HG03045 (cell line): ENCODE results near the gene NFATC3.

ENCODE experiments used
- ATAC-seq: cut with Tn5 transposase; IDR thresholded peaks from one replicate; pipeline ENCODE4 v1.9.1; 2021; ENCODE audit warnings: mild to moderate bottlenecking, moderate library complexity; ENCODE audit not compliant: unreplicated experiment

The NFATC3 gene

DNA sequence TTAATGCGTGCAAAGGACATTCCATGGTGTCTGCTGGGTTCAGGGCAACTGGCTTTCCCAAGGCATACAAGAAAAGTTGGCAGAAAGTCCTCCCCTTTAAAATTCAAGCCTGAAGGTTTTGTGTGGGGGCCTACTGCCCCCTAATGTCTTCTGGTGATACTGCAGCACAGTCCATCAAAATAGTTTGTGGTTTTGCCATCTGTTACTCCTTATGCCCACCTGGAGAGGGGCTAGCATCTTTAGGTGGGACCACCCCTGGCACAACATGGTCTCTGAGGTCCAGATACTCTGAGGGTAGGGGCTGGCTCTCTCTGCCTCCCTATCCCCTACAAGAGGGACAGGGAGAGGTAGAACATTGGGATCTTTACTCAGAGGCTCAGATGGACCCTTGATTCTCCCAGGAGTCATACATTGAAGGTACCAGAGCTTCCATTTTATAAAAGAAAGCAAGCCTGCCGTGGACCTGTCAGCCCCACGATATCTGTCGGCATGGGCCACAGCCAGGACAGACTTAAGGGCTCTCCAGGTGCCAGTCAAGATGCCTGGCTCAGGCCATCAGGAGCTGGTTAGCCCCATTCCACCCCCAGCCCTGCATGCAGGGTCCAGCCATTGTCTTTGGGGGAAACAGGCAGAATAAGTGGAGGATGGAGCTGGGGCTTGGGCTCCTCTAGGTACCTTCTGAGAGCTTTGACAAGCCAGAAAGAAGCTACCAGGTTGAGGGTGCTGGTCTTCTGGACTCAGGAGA, 144.4 kb downstream of the NFATC3 start:
- no peak for ATAC-seq

DNA sequence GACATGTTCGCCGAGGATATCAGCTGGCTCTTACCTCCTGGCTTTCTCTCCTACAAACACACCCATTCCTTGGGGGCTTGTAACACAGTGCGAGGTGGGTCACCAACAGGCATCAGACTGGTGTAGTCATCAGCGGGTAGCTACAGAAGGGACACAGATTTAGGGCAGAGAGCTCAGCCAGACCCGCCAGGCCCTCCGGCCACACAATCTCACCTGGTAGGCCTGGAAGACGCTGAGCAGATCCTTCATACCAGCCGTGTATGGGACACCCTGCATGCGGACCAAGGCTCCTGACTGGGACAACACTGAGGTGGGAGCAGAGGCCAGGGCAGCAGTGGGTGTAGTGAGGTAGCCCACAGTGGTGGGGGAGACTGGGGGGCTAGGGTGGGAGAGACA, 145.0 kb downstream of the NFATC3 start:
- ATAC-seq, result no peak

DNA sequence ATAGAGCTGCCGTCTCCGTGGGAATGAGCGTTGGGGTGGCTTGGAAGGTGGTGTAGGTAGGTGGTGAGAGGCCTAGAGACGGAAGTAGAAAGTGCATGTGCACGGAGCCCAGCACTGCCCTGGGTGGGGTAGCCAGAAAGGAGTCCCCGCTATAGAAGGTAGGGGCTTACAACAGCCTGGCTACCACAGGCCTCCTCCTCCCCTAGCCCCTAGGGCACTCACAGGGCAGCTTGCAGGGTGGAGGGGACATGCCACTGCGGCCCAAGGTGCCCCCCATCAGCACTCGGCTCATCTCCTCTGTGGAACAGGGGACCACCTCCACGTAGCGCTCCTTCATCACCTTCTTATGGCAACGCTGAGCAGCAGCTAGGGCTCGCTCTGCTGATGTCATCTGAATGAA, 145.8 kb downstream of the NFATC3 start:
- ATAC-seq, result no peak

DNA sequence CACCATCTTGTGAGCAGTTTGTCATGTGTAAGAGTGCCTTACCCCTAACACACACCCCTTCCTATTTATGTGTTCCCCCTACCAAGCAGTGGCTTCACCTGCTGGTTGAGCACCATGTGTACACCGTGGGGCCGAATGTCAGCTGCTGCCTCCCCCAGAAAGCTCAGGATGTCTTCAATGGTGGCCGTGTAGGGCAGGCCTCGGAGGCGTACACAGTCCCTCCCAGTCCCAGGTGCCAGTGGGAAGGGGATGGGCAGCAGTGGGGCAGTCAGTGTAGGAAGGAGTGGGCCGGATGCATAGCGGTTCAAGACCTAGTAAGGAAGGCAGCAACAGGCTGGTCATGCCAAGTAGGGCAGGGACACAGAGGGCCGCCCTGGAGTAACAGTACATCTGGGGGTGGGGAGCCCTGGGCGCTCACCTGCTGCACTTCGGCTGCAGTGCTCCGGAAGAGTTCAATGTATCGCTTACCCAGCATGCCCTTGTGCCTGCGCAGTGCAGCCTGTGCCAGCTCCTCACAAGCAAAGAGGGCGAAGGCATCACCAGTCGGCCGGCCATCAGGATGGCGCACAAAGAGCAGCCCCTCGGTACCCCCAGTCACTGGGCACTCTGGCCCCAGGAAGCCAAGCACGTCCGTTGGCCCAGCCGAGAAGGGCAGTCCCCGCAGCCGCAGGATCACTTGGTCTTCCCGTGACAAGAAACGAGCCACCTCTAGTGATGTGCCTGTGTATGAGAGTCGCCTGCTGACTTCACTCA, 146.4 kb downstream of the NFATC3 start:
- no peak for ATAC-seq

DNA sequence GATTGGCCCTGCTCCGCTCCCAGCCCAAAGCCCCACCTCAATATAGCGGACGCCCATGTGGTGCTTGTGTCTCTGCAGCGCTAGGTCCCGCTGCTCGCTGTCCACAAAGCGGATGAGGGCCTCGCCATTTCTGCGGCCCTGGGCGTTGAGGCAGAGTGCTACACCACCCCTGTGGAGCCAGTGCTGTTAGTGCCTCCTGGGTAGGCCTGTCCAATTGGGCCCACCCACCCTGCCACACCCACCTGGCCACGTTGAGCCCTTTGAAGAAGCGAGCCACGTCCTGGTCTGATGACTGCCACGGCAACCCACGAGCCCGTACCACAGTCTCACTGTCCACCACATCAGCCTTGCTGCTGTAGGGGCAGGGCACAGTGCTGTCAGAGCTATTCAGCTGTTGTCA, 147.2 kb downstream of the NFATC3 start:
- ATAC-seq, result no peak

DNA sequence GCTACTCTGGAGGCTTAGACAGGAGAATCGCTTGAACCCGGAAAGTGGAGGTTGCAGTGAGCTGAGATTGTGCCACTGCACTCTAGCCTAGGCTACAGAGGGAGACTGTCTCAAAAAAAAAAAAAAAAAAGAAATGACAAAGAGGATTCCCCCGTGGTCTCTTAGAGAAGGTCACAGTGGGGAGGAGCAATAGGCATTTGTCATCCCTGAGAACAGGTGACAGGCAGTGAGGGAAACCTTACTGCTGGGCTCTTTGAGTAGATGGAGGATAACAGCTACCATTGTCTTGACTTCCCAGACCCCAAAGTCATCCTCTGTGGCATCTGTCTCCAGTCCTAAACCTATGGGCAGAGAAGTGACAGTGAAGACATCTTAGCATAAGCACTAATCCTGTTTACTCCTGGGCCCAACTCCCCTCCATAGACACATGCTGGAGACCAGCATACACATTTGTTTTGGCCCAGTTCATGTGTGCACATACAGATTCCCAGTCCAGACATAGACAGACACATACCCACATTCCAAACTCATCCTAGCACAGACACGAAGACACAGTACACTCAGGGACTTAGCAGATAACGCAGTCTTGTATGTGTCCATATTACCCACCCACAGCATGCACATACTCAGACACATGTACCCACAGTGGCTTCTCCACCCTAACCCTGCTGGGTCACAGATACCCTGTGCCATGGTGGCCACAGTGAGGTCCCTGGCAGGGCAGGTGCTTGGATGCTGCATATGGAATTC, 148.1 kb downstream of the NFATC3 start:
- no peak for ATAC-seq

DNA sequence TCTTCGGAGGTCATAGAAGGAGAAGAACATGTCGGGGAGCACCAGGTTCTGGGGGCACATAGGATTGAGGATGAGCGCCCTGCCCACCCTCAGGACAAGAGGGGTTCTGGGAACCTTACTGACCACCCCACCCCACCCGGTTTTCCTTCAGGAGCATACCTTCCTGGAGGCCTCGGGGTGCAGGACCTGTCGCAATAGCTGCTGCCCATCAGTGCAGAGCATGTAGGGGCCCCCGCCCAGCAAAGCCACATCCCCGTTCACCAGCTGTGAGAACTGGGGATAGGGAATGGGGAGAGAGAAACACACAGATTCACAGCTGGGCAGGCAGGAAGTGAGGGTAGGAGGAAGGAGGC, 148.6 kb downstream of the NFATC3 start:
- no peak for ATAC-seq

DNA sequence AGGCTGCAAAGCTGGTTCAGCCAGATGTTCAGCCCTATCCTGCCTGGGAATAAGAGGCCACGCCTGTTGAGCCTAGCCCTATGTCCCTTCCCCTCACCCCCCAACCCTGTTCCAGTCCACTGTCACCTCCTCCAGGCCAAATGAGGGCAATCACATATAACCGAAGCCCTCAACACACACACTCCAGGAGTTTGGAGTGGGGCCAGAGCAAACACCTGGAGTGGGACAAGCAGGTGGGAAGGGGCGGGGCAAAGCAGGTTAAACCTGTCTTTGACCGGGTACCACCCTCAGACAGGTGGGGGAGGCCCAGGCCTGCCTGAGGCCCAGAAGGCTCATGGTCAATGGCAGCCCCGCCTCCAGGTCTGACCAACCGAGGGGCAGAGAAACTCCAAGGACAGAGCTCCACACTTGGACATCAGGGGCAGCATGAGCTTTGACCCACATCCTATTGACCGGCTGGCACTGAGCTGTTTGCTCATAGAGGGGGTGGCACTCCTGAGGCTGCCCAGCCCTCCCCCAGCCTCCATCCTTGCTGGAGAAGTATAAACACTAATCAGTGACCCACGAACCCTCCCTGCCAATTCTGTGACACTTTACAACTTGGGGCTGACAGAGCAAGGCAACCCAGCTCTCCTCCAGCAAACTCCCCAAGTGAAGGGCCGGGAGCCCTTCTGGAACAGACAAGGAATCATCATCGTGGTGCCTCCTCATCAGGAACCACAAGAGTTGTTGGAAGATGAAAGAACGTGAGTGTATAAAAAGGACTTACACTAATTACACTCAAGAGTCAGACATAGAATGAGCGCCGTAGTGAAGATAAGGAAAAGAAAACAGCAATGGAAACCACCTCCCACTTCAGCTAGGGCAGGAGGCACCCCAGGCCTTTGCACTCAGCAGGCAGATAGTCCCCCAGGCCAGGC, 149.3 kb downstream of the NFATC3 start:
- ATAC-seq, result no peak

DNA sequence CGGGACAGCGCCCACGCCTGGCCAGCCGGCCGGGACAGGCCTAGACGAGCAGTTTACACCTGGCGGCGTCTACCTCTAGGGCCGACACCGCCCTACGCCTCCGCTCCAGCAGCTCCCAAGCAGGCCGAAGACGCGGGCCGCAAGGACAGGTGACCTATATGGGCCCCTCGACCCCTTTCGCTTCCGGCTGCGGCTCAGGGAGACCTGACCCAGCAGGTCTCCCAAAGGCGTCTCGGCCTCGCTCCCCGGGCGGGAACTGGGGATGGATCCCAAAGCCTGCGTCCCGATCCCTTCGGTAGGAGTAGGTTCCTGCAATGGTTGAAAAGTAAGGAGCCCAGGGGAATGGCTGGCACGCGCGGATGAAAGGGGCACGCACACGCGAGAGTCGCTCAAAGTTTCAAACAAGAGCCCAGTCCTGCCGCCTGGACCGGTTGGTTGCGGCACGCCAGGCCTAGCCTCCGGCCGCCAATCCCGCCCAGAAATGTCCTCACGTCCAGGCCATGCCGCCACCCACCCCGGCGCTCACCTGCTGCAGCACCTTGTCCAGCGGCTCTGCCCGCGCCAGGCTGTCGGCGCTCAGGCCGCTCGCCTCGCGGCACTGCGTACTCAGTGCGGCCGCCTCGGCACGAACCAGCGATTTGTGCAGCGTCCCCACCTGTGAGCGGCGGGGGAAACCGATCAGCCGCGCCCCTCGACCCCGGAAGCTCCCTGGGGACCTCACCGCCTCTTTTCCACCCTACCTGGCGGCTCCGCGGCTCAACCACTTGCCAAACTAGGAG, 150.1 kb downstream of the NFATC3 start:
- ATAC-seq, result no peak

DNA sequence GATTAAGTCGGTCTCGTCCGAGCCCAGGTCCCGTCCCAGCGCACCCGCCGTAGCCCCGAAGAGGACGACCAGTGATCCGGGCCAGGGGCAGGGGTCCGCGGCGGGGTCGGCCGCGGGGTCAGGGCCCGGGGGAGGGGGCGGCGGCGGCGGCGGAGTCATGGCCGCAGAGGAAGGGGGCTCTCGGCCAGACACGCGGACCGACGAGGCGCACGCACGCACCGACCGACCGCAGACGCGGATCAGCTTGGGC, 150.6 kb downstream of the NFATC3 start, which contains the start of gene ESRP2:
TSS of gene ESRP2 (minus strand) at position 241 of the 250 bp plus-strand sequence. CDS start at position 159, 82 bp downstream.
- no peak for ATAC-seq

DNA sequence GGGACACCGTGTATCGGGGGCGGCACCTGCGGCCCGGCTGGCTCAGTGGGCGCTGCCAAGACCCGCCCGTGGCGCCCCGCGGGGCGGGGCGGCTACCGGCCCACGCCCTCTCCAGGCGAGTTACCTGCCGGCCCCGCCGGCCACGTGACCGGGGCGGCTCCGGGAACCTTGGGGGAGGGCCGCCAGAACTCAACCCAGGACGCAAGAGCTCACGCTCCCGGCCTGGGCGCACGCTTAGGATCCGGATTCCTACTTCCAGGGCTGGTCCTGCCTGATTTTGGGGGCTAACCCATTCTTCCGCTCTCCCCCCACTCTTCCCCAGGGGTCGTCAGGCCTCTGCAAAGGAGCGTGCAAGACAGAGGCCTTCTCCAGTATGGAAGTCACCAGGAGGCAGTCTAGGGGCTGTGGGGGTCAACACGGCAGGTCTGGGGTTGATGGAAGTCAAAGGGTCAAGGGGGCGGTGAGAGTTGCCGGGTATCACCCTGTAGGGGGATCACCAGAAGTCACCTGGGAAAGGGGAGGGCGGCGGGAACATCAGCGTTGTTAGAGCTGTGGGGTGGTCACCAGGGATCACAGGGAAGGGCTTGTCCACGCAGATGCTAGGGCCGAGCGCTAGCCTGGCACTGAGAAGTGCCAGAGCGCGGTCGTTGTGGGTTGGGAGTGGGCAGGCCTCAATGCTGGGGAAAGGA, 151.1 kb downstream of the NFATC3 start:
- no peak for ATAC-seq

DNA sequence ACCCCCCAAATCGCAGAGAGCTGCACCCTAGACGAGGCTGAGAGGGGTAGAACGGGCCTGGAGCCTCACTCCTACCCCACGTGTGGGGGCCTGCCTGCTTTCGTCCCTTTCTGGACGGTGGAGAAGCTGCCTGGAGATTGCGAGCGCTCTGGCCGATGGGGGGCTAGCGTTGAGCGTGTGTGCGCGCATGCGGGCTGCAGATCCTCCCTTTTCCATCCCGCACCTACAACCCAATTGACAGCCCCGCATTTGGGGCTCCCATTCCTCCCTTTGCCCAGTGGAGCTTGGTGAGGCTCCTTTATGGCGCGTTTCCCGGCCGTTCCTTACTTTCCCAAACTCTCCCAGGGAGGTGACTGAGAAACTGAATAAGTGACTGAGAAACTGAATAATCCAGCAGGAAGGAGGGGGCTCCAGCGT, 151.7 kb downstream of the NFATC3 start:
- peak; percentile 1 for ATAC-seq

DNA sequence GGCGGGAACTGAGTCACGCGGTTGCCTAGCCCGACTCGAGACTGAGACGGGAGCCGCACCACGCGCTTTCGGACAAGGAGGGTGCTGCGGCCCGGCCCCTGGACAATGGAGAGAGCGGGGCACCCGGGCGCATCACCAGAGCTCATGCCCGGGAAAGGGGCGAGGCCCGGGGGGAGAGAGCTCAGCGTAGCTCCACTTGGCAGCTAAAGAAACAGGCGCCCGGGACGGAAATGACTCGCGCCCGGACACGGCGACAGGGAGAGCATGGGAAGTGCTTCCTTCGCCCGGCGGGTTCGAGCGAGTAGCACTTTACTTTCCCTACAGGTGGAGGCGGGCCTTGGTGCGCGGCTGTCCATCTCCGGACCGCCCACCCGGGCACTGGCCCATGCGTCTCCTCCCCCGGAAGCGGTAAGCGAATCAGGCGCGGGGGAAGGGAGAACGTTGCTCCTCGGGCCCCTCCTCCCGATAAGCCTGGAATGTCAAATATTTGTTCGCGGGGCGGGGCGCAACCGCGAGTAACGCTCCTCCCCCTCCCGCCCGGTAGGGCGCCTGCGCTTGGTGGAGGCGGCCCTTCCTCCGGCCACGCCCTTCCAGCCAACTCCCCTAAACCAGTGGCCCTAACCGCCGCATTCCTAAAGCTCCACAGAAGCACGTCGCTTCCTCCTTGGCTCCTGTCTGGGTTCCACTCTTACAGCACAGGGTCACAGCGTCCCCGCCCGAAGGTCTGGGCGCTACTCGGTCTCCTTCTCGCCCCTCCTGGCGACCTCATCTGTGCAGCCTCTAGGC, 152.3 kb downstream of the NFATC3 start:
- ATAC-seq, result peak; percentile 78

DNA sequence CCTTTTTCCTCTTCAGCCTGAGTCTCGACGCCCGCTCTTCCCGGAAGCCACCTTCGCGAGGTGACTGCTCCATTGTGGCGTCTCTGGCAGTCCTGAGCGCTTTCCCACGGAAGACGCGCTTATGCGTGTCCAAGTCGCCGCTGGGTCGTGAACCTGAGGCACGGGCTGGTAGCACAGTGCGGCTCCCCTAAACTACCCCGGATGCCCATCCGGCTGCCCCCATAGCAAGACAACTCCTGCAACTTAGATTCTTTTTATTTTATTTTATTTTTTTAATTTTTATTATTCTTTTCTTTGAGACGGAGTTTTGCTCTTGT, 152.8 kb downstream of the NFATC3 start:
- ATAC-seq, result peak; percentile 22

DNA sequence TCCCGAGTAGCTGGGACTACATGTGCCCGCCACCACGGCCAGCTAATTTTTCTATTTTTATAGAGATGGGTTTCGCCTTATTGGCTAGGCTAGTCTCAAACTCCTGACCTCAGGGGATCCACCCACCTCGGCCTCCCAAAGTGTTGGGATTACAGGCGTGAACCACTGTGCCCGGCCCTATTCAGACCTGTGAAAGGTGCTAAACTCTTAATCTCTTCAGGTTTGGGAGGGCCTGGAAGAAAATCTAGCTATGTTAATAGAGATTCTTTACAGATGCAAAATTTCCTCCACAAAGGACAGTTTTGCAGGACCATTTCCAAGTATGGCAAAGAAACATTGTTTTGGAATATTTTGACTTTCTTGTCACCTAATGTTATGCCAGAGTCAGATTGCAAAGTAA, 156.9 kb downstream of the NFATC3 start:
- no peak for ATAC-seq

DNA sequence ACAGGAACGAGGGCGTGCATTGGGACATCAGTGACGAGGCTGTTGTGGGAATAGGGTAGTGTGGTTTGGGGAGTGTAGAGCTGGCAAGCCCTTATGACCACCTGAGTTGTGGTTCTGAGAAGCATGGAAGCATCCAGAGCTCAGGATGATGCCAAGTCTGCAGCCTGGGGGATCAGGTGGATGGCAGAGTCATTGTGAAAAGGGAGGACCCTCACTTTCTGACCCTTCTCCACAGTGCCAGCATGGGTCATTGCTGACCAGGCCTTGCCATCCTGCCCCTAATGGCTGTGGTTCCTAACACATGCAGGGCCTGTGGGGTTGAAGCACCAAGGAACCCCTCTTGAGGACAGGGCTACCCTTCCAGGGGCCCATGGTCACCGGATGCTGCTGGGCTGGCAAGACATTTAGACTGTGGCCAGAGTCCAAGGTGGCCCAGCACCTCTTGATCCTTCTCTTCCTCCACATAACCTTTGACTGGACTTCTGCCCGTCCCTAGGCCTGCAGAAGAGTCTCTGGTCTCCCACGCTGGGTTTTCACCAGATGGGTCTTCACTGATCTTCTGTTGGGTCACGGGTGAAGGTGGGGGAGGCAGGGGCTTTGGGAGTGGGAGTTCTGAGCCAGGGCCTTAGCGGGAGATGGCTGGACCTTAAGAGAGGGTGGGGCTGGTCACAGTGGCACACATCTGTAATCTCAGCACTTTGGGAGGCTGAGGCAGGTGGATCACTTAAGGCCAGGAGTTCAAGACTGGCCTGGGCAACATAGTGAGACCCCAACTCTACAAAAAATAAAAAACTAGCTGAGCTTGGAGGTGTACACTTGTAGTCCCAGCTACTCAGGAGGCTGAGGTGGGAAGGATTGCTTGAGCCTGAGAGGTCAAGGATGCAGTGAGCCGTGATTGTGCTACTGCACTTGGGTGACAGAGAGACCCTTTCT, 158.0 kb downstream of the NFATC3 start:
- no peak for ATAC-seq

DNA sequence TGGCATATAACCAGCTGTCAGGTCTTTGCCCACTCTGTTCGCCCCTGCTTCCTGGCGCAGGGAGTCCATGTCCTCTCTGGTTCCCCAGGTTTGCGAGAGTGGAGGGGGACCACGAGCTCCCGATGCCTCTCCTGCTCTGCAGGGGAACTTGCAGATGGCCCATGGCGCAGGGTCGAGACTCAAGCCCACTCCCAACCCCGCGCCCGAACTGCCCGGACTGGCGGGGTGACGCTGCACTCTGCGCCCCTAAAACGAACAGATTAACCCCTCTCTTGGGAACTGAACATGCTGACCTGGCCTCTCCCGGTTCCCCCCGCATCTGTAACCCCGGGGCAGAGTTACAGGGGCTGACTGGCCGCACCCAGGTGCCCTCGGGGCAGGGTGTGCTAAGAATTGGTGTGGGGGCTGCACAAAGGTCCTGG, 159.3 kb downstream of the NFATC3 start:
- ATAC-seq, result no peak
